OCI-LY3 (cell line): ENCODE data around the gene ZNF205.

ENCODE experiments used
- EZH2phosphoT487 ChIP-seq: fragments of 200-600 bp; shearing (Covaris generic); IDR thresholded peaks from 2 replicates; pipeline ENCODE4 v1.6.1; 2018; ENCODE audit warnings: antibody characterized with exemption, mixed run types, low read depth
- TF ChIP-seq, protein P1 (sequence below): fragments of 200-600, 300-600 bp; sonication (generic); IDR thresholded peaks from 2 replicates; pipeline ENCODE4 v1.5.1; 2014; ENCODE audit warnings: antibody characterized with exemption, low read length, low read depth

DNA sequence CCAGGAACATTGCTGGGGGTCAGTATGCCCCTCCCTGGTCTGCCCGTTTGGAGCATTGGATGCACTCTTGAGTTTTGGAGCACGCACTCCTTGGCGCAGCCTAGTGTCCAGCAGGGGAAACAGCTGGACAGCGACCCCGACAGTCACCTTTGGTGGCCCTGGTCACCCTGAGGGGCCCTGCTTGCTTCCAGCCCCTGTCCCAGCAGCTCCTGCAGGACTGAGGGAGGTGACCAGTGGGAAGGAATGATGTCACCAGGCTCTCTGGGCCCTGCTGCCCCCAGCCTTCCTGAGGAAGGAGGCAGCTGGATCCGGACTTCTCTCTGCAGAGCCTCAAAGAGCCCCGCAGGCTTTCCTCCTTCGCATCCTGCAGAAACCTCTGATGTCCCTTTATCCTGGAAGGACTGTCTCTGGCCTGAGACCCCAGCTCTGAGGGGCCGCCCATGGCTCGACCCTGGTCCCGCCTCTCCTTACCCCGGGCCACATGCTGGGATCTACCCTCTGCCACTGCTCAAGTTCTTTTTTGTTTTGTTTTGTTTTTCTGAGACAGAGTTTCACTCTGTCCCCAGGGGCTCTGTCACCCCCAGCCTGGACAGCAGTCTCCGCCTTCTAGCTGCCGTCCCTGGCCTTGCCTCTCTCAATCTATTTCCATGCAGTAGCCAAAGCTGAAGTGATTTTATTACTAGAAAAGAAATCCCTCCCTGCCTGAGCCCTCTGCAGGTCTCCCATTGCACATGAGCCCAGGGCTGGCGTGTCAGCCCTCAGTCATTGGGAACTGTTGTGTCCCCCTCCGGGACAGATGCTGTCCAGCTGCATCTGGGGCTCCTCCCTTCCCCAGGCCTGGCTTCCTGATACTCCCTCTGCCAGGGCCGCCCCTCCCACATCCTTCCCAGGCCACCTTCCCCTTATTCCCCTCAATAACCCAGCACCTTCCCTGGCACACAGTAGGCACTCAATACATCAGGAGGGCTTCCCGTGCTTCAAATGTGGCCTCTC lies 24.8 kb upstream of the ZNF205 start:
- TF ChIP-seq, protein P1, sequence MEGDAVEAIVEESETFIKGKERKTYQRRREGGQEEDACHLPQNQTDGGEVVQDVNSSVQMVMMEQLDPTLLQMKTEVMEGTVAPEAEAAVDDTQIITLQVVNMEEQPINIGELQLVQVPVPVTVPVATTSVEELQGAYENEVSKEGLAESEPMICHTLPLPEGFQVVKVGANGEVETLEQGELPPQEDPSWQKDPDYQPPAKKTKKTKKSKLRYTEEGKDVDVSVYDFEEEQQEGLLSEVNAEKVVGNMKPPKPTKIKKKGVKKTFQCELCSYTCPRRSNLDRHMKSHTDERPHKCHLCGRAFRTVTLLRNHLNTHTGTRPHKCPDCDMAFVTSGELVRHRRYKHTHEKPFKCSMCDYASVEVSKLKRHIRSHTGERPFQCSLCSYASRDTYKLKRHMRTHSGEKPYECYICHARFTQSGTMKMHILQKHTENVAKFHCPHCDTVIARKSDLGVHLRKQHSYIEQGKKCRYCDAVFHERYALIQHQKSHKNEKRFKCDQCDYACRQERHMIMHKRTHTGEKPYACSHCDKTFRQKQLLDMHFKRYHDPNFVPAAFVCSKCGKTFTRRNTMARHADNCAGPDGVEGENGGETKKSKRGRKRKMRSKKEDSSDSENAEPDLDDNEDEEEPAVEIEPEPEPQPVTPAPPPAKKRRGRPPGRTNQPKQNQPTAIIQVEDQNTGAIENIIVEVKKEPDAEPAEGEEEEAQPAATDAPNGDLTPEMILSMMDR = peak; percentile 28; the same call in 1 of the 2 replicates
- TF ChIP-seq EZH2phosphoT487 = no peak
